ENCODE data around the gene TRIM59. TPM values are rescaled to one million over a fixed set of nuclear protein-coding genes. Genes with fewer than 3 reads are reported as not detected.

TRIM59 gene
- total RNA-seq, result 25.6 TPM

GRCh38 chr3:160449636-160450598 is at the start of gene TRIM59:
TSS of gene TRIM59 (minus strand) at chr3:160449786. CDS start at chr3:160439183, 10,603 bp downstream.

GRCh38 chr3:160399125-160400029 is 50.2 kb downstream of the TRIM59 start, which contains the start of the genes IFT80 and SMC4:
TSS of gene IFT80 (minus strand) at chr3:160399225. CDS start at chr3:160384600, 14,625 bp downstream.
TSS of gene SMC4 (plus strand) at chr3:160399650. CDS start at chr3:160400827, 1,177 bp downstream.

Other genes starting within 250 kb of the TRIM59 start
- gene C3orf80, start 224.4 kb downstream of the TRIM59 start, total RNA-seq, result 0.66 TPM
- 104 TPM for gene IFT80, start 50.6 kb downstream of the TRIM59 start, total RNA-seq
- 116 TPM for gene SMC4, start 50.1 kb downstream of the TRIM59 start, total RNA-seq
- 43.5 TPM for gene KPNA4, start 115.8 kb upstream of the TRIM59 start, total RNA-seq
- not detected for gene ARL14, start 227.4 kb upstream of the TRIM59 start, total RNA-seq